ENCODE data around the gene CNKSR3. TPM values are rescaled to one million over a fixed set of nuclear protein-coding genes. Genes with fewer than 3 reads are reported as not detected.

The CNKSR3 gene
- polyA plus RNA-seq, 1 of the 3 experiments (the other 2 are of a cell fraction) = 1.6 TPM

- 32% methylated on average over 1 of the region's 1 CpG for WGBS (ENCODE audit: low lambda C conversion rate)
- peak overlapping the region; percentile 43; the same call in 1 of the 2 replicates for H3K9ac ChIP-seq
- no peak overlapping the region; a peak in 1 of 4 replicates for H3K4me3 ChIP-seq (ENCODE audit: low read depth in 2 of 2, low read length in 1 of 2)
- H3K4me2 ChIP-seq = peak overlapping the region; percentile 21; the same call in 1 of the 2 replicates
- peaks cover 14% of the 10 kb centered on the region for H3F3A ChIP-seq (replicated peaks; ENCODE audit: insufficient read depth)
- ChIA-PET CTCF (interaction anchor here (1.0 kb wide), 1 partner anchor 16 kb away, joined by 3 read pairs; no protein-coding TSS in a partner anchor), POLR2A (no interaction called here)
- peak overlapping the region; percentile 60 to 77 for H3K27ac ChIP-seq (ENCODE audit: low read depth in 2 of 2, low read length in 1 of 2)
- no peaks in the 10 kb centered on the region for H3K9me2 ChIP-seq
- H3K4me1 ChIP-seq (ENCODE audit: control insufficient read depth in 1 of 2, insufficient read depth in 2 of 2, low read depth in 1 of 2, low read length in 1 of 2) = peaks cover 23 to 24% of the 10 kb centered on the region in 2 experiments; a peak in 3 of 4 replicates
- no peaks in the 10 kb centered on the region for H3K27me3 ChIP-seq (ENCODE audit: insufficient read depth)
- H2AFZ ChIP-seq (ENCODE audit: low read depth) = no peak overlapping the region
- no peak for DNase-seq
- H3K36me3 ChIP-seq (replicated peaks in 1 of 2; ENCODE audit: control insufficient read depth in 1 of 2, insufficient read depth in 2 of 2, low read length in 1 of 2) = no peaks in the 10 kb centered on the region
- H3K9me3 ChIP-seq = no peaks in the 10 kb centered on the region
- H4K20me1 ChIP-seq (ENCODE audit: insufficient read depth) = no peaks in the 10 kb centered on the region
- TF ChIP-seq GATA2 (CRISPR knock-in tag; IDR thresholded peaks at IDR 0.05) (no peak), JUND (IDR thresholded peaks at IDR 0.05) (no peak), FOXJ3 (CRISPR knock-in tag; IDR thresholded peaks at IDR 0.05) (no peak)
- no peaks in the 10 kb centered on the region for H3K79me2 ChIP-seq (ENCODE audit: insufficient read depth)
Measured at GRCh38 chr6:154488248-154488593, 22.3 kb downstream of the CNKSR3 start.

GRCh38 chr6:154487367-154488247 lies 22.9 kb downstream of the CNKSR3 start:
- TF ChIP-seq EP300 (IDR thresholded peaks at IDR 0.05; ENCODE audit: borderline replicate concordance in 1 of 2, low read depth in 1 of 2, low read length in 1 of 2) (0 out of 4 replicates have a peak, but pooled peaks of 1 of the 2 experiments have one; percentile 7), RCOR1 (IDR thresholded peaks at IDR 0.05; ENCODE audit: low read length) (no peak)
- peak overlapping the region; percentile 43; the same call in 1 of the 2 replicates for H3K9ac ChIP-seq
- no peaks in the 10 kb centered on the region for H3K36me3 ChIP-seq (replicated peaks in 1 of 2; ENCODE audit: control insufficient read depth in 1 of 2, insufficient read depth in 2 of 2, low read length in 1 of 2)
- peak; percentile 43 for DNase-seq
- peaks cover 14% of the 10 kb centered on the region for H3F3A ChIP-seq (replicated peaks; ENCODE audit: insufficient read depth)
- H3K27me3 ChIP-seq (ENCODE audit: insufficient read depth) = no peaks in the 10 kb centered on the region
- WGBS (ENCODE audit: low lambda C conversion rate) = 62% methylated on average over 6 of the region's 6 CpGs
- peak overlapping the region; percentile 60 to 77 for H3K27ac ChIP-seq (ENCODE audit: low read depth in 2 of 2, low read length in 1 of 2)
- H3K9me2 ChIP-seq = no peaks in the 10 kb centered on the region
- no peak overlapping the region; a peak in 1 of 4 replicates for H3K4me3 ChIP-seq (ENCODE audit: low read depth in 2 of 2, low read length in 1 of 2)
- H3K4me2 ChIP-seq = peak overlapping the region; percentile 21; the same call in 1 of the 2 replicates
- H2AFZ ChIP-seq (ENCODE audit: low read depth) = no peak overlapping the region
- POLR2A ChIA-PET = no interaction called here
- no peaks in the 10 kb centered on the region for H3K9me3 ChIP-seq
- H3K79me2 ChIP-seq (ENCODE audit: insufficient read depth) = no peaks in the 10 kb centered on the region
- peaks cover 25 to 30% of the 10 kb centered on the region in 2 experiments; a peak in 3 of 4 replicates for H3K4me1 ChIP-seq (ENCODE audit: control insufficient read depth in 1 of 2, insufficient read depth in 2 of 2, low read depth in 1 of 2, low read length in 1 of 2)
- CTCF ChIA-PET = interaction anchor here (1.3 kb wide), 1 partner anchor 13 kb away, joined by 4 read pairs; no protein-coding TSS in a partner anchor
- no peaks in the 10 kb centered on the region for H4K20me1 ChIP-seq (ENCODE audit: insufficient read depth)

GRCh38 chr6:154485815-154486214 lies 24.7 kb downstream of the CNKSR3 start:
- 80% methylated on average over 7 of the region's 9 CpGs for WGBS (ENCODE audit: low lambda C conversion rate)
- H3K9me2 ChIP-seq = no peaks in the 10 kb centered on the region
- H3K27me3 ChIP-seq (ENCODE audit: insufficient read depth) = no peaks in the 10 kb centered on the region
- H3K79me2 ChIP-seq (ENCODE audit: insufficient read depth) = no peaks in the 10 kb centered on the region
- CTCF ChIA-PET = interaction anchor here (0.8 to 1.3 kb wide), 2 partner anchors 11 to 332 kb away, joined by 3 to 4 read pairs; no protein-coding TSS in a partner anchor
- H4K20me1 ChIP-seq (ENCODE audit: insufficient read depth) = no peaks in the 10 kb centered on the region
- H3K9me3 ChIP-seq = no peaks in the 10 kb centered on the region
- H3K9ac ChIP-seq = no peak overlapping the region
- peaks cover 17 to 40% of the 10 kb centered on the region in 2 experiments; a peak in 3 of 4 replicates for H3K4me1 ChIP-seq (ENCODE audit: control insufficient read depth in 1 of 2, insufficient read depth in 2 of 2, low read depth in 1 of 2, low read length in 1 of 2)
- H2AFZ ChIP-seq (ENCODE audit: low read depth) = no peak overlapping the region
- TF ChIP-seq FOXM1 (IDR thresholded peaks at IDR 0.05; ENCODE audit: low read depth) (no peak), ELF1 (IDR thresholded peaks at IDR 0.05) (no peak), TEAD4 (IDR thresholded peaks at IDR 0.05; ENCODE audit: borderline replicate concordance, insufficient read depth) (no peak), NFIC (IDR thresholded peaks at IDR 0.05; ENCODE audit: borderline replicate concordance) (no peak), MAX (IDR thresholded peaks at IDR 0.05; ENCODE audit: low read depth) (no peak), FOSL2 (IDR thresholded peaks at IDR 0.05; ENCODE audit: borderline replicate concordance, low read depth) (no peak), TCF12 (IDR thresholded peaks at IDR 0.05) (no peak), SMC3 (IDR thresholded peaks at IDR 0.05; ENCODE audit: low read depth, low read length) (no peak), YY1 (IDR thresholded peaks at IDR 0.05; ENCODE audit: low read depth) (no peak), REST (IDR thresholded peaks at IDR 0.05; ENCODE audit: low read depth, low read length) (no peak)
- H3K4me3 ChIP-seq (ENCODE audit: low read depth in 2 of 2, low read length in 1 of 2) = no peak overlapping the region
- no peak overlapping the region for H3K4me2 ChIP-seq
- POLR2A ChIA-PET = no interaction called here
- H3F3A ChIP-seq (replicated peaks; ENCODE audit: insufficient read depth) = peaks cover 14% of the 10 kb centered on the region
- H3K27ac ChIP-seq (ENCODE audit: low read depth in 2 of 2, low read length in 1 of 2) = peak overlapping the region in 1 of 2 experiments; percentile 32; a peak in 1 of 4 replicates
- no peaks in the 10 kb centered on the region for H3K36me3 ChIP-seq (replicated peaks in 1 of 2; ENCODE audit: control insufficient read depth in 1 of 2, insufficient read depth in 2 of 2, low read length in 1 of 2)
- no peak for DNase-seq
